ENCODE measurements around the gene PILRA.
"Not testable (repeated sequence)": the region's sequence is repeated elsewhere in the genome, so short reads cannot be mapped to it uniquely, and the experiment has no call there.

Gene PILRA

DNA sequence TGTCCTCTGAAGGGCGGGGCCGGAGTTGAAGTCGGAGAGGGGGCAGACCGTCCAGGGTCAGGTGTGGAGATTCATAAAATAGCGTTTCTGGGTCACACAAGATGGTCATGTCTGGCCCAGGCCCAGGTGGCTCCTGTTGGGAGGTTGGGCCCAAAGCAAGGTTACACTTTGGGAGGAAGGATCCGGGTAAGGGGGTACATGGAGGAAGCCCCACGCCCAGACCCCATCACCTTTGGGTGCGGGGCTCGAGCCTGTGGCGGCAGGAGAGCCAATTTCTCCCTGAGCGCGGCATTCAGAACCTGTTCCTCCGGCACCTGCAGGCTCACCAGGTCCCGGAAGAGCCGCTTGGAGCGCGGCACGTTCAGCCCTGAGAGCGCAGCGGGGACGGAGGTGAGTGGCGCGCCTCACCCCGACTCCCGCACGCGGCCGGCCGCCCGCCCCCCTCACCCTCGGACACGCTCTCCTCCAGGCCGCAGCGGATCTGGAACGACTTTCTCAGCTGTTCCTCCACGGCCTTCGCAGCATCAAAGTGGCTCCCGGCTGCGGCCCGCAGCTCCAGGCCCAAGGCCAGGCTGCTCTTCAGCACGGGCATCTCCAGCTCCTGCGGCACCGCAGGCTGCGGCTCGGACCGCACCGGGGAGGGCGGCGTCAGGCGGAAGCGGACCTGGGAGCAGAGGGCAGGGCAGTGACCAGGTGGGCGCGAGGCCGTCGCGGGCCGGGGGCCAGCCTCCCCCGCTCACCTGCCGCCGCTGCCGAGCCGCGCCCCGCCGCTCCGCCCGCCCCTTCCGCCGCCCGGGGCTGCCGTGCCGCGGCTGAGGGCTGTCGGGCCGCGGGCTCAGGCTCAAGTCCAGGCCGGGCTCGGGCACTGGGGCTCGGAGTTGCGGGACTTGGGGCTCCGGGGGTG, 62.4 kb downstream of the PILRA start:
- peak; percentile 33 for DNase-seq (ENCODE audit: low read depth in 2 of 2)
- peak overlapping the region; percentile 68 to 82 for H3K4me3 ChIP-seq (replicated peaks in 1 of 2; ENCODE audit: low read depth in 2 of 2, low read length in 2 of 2)
- TF ChIP-seq, protein P1, sequence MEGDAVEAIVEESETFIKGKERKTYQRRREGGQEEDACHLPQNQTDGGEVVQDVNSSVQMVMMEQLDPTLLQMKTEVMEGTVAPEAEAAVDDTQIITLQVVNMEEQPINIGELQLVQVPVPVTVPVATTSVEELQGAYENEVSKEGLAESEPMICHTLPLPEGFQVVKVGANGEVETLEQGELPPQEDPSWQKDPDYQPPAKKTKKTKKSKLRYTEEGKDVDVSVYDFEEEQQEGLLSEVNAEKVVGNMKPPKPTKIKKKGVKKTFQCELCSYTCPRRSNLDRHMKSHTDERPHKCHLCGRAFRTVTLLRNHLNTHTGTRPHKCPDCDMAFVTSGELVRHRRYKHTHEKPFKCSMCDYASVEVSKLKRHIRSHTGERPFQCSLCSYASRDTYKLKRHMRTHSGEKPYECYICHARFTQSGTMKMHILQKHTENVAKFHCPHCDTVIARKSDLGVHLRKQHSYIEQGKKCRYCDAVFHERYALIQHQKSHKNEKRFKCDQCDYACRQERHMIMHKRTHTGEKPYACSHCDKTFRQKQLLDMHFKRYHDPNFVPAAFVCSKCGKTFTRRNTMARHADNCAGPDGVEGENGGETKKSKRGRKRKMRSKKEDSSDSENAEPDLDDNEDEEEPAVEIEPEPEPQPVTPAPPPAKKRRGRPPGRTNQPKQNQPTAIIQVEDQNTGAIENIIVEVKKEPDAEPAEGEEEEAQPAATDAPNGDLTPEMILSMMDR (IDR thresholded peaks at IDR 0.05; ENCODE audit: low read depth, low read length): no peak

DNA sequence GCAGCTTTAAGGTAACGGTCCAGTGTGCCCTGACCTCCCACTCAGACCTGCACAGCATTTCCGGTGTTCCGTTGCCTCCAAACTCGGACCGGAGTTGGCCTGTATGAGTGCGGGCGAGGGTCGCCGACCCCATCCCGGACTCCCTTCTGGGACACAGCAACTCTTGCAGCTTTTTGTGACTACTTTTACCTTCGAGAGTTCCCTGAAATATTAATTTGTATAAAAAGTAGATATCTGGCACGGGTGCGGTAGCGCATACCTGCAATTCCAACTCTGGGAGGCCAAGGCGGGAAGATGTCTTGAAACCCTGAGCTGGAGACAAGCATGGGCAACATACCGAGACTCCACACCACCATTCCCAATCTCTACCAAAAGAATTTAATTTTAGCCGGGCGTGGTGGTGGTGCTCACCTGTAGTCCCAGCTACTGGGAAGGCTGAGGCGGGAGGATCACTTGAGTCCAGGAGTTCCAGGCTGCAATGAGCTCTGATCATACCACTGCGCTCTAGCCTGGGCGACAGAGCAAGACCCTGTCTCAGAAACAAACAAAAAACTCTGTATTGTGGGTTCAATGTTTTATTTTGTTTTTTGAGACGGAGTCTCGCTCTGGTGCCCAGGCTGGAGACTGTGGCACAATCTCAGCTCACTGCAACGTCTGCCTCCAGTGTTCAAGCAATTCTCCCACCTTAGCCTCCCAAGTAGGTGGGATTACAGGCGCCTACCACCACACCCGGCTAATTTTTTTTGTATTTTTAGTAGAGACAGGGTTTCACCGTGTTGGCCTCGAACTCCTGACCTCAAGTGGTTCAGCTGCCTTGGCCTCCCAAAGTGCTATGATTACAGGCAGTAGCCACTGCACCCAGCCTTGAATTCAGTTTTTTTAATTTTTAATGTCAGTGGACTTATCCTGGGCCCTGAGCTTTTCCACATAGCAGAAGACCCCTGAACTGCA, 64.1 kb downstream of the PILRA start:
- no peak for DNase-seq (ENCODE audit: low read depth in 2 of 2)
- TF ChIP-seq, protein P1 (IDR thresholded peaks at IDR 0.05; ENCODE audit: low read depth, low read length): no peak
- H3K4me3 ChIP-seq (replicated peaks in 1 of 2; ENCODE audit: low read depth in 2 of 2, low read length in 2 of 2): no peak overlapping the region

DNA sequence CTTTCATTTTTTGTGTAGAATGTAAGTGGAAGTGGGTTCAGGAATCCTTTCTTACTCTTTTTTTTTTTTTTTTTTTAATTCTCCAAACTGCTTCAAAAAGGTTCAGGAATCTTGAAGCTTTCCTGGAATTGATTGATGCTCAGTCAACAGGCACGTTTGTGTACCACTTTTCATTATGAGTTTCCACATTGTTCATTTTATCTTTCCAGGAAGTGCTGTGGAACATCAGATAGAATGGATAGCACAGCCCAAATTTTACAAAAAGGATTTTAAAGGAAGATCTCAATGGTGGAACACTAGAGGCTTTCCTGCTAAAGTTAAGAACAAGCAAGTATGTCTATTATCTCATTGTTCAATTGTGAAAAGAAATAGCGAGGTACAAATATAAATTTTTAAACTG, 64.9 kb downstream of the PILRA start:
- no peak overlapping the region for H3K4me3 ChIP-seq (replicated peaks in 1 of 2; ENCODE audit: low read depth in 2 of 2, low read length in 2 of 2)
- TF ChIP-seq, protein P1 (IDR thresholded peaks at IDR 0.05; ENCODE audit: low read depth, low read length): no peak
- DNase-seq (ENCODE audit: low read depth in 2 of 2): no peak

DNA sequence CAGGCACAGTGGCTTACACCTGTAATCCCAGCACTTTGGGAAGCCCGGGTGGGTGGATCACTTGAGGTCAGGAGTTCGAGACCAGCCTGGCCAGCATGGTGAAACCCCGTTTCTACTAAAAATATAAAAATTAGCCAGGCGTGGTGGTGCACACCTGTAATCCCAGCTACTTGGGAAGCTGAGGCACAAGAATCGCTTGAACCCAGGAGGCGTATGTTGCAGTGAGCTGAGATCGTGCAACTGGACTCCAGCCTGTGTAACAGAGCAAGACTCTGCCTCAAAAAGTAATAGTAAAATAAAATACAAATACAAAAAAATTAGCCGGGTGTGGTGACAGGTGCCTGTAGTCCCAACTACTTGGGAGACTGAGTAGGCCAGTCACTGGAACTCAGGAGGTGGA, 65.4 kb downstream of the PILRA start:
- DNase-seq (ENCODE audit: low read depth in 2 of 2); H3K4me3 ChIP-seq (replicated peaks in 1 of 2; ENCODE audit: low read depth in 2 of 2, low read length in 2 of 2): not testable (repeated sequence)

DNA sequence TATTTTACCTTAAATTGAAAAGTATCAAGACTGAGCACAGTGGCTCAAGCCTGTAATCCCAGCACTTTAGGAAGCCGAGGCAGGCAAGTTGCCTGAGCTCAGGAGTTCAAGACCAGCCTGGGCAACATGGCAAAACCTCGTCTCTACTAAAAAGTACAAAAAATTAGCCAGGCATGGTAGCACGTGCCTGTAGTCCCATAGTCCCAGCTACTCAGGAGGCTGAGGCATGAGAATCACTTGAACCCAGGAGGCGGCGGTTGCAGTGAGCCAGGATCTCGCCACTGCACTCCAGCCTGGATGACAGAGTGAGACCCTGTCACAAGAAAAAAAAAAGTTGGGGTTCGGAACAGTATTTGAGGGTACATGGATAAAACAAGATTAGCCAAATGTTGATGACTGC, 66.0 kb downstream of the PILRA start:
- H3K4me3 ChIP-seq (replicated peaks in 1 of 2; ENCODE audit: low read depth in 2 of 2, low read length in 2 of 2); DNase-seq (ENCODE audit: low read depth in 2 of 2): not testable (repeated sequence)

DNA sequence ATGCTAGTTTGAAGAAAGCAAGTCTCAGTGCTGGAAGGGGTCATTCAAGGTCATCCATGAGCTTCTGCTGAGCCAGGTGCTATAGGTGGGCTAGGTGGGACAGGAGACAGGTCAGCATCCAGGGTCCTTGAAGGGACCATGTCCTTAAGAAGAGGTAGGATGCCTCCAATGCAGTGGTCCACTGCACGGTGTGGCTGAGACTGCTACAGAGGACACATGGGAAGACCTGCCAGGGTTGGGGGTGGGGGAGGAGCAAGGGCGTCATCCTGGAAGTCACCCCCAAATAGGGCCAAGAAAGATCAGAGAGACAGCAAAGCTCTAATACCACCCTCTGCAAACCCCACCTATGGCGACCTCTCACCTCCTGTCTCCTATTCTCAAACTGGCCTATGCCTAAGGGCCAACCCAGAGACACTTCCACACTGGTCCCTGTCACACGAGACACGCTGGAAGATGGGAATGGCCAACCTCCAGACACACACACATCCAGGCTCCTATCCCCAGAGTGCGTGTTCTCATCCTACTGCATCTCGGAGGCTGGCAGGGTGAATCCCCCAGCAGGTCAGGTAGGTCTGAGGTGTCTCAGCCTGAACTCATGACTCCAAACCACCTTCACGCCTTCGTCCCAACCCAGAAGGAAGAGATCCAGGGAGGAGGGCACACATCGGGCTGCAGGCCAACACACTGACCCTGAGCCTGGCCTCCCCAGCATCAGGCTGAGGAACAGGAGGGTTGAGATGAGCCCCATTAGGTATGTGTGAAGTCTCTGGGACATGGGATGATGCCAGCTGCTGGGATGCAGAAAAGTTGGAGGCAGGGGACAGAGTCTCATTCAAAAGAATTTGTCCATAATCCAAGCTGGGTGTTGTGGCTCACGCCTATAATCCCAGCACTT, 68.6 kb downstream of the PILRA start:
- TF ChIP-seq, protein P1 (IDR thresholded peaks at IDR 0.05; ENCODE audit: low read depth, low read length): no peak
- no peak for DNase-seq (ENCODE audit: low read depth in 2 of 2)
- no peak overlapping the region for H3K4me3 ChIP-seq (replicated peaks in 1 of 2; ENCODE audit: low read depth in 2 of 2, low read length in 2 of 2)

DNA sequence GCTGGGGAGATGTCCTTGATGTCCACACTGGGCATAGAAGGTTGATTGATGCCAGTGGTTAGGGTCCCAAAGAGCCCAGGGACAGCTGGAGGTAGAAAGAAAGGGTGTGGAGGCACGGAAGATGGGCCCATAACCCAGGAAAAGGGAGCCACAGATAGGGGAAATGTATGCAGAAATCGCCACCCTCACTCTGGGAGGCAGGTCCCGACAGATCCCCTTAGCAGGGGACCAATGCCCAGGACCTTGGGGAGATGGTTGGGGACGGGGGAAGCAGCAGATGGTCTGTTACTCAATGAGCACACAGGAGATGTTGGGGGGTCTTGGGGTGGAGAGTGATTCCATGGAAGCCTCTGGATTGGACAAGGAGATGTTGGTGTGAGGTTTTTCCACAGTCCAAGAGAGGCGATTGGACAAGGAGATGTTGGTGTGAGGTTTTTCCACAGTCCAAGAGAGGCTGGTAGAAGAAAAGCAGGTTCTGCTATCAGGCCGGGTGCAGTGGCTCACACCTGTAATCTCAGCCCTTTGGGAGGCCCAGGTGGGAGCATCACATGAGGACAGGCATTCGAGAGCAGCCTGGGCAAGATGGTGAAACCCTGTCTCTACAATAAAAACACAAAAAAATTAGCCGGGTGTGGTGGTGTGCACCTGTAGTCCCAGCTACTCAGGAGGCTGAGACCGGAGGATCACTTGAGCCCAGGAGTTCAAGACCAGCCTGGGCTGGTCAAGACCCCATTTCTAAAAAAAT, 70.0 kb downstream of the PILRA start:
- H3K4me3 ChIP-seq (replicated peaks in 1 of 2; ENCODE audit: low read depth in 2 of 2, low read length in 2 of 2): no peak overlapping the region
- TF ChIP-seq, protein P1 (IDR thresholded peaks at IDR 0.05; ENCODE audit: low read depth, low read length): no peak

More for the DNA sequence above, 70.0 kb downstream of the PILRA start:
- DNase-seq (ENCODE audit: low read depth in 2 of 2): no peak
